Osteoblast (primary cell): ENCODE measurements around the gene PARP12. TPM values are rescaled to one million over a fixed set of nuclear protein-coding genes. Genes with fewer than 3 reads are reported as not detected.

Experiments
- DNase-seq: peaks from one replicate; pipeline ENCODE4 v3.0.0; 2011; ENCODE audit warnings: low spot score, mixed read lengths; ENCODE audit not compliant: insufficient read length; ENCODE audit errors: missing footprints
- H2AFZ ChIP-seq: 2 replicates; pipeline ENCODE4 v1.6.0; 2011; ENCODE audit warnings: mild to moderate bottlenecking, low read length
- H3K27ac ChIP-seq: 2 replicates; pipeline ENCODE4 v1.5.1; 2011; ENCODE audit warnings: mild to moderate bottlenecking, low read depth, low read length, moderate library complexity
- H3K27me3 ChIP-seq: 2 replicates; pipeline ENCODE4 v1.6.0; 2012; ENCODE audit warnings: mild to moderate bottlenecking, control low read depth, inconsistent platforms, low read length, moderate library complexity; ENCODE audit not compliant: insufficient read depth
- H3K36me3 ChIP-seq: 2 replicates; pipeline ENCODE4 v1.5.1; 2011; ENCODE audit warnings: mild to moderate bottlenecking, low read length, control low read depth, moderate library complexity; ENCODE audit not compliant: insufficient read depth
- H3K4me1 ChIP-seq: 2 replicates; pipeline ENCODE4 v1.5.1; 2011; ENCODE audit warnings: mild to moderate bottlenecking, low read length, control low read depth, moderate library complexity; ENCODE audit not compliant: insufficient read depth
- H3K4me2 ChIP-seq: 2 replicates; pipeline ENCODE4 v1.6.0; 2011; ENCODE audit warnings: mild to moderate bottlenecking, low read length; ENCODE audit not compliant: insufficient read depth
- H3K4me3 ChIP-seq: fragments of 200-600 bp; sonication (generic); 3 replicates; pipeline ENCODE4 v1.5.1; 2012; ENCODE audit warnings: mild to moderate bottlenecking, low read length, inconsistent platforms; ENCODE audit not compliant: insufficient read depth
- H3K79me2 ChIP-seq: 2 replicates; pipeline ENCODE4 v1.6.0; 2012; ENCODE audit warnings: mild to moderate bottlenecking, low read length, control low read depth, inconsistent platforms; ENCODE audit not compliant: insufficient read depth
- H3K9me3 ChIP-seq: 2 replicates; pipeline ENCODE4 v1.5.1; 2011; ENCODE audit warnings: low read depth, low read length, control low read depth
- H4K20me1 ChIP-seq: 2 replicates; pipeline ENCODE4 v1.6.0; 2012; ENCODE audit warnings: mild to moderate bottlenecking, low read length, control low read depth; ENCODE audit not compliant: insufficient read depth
- CTCF ChIP-seq: IDR thresholded peaks from 2 replicates; pipeline ENCODE4 v1.5.1; 2011; ENCODE audit warnings: mild to moderate bottlenecking, low read depth, low read length, moderate library complexity; ENCODE audit errors: extremely low read depth
- total RNA-seq: library from RNA; depleted of rRNA; stranded (reverse); fragments of >200 nt; gene quantifications from 2 replicates; pipeline ENCODE4 v1.2.3, GENCODE V29; 2012

The PARP12 gene
- total RNA-seq, 1 donor = 26.4 TPM

DNA sequence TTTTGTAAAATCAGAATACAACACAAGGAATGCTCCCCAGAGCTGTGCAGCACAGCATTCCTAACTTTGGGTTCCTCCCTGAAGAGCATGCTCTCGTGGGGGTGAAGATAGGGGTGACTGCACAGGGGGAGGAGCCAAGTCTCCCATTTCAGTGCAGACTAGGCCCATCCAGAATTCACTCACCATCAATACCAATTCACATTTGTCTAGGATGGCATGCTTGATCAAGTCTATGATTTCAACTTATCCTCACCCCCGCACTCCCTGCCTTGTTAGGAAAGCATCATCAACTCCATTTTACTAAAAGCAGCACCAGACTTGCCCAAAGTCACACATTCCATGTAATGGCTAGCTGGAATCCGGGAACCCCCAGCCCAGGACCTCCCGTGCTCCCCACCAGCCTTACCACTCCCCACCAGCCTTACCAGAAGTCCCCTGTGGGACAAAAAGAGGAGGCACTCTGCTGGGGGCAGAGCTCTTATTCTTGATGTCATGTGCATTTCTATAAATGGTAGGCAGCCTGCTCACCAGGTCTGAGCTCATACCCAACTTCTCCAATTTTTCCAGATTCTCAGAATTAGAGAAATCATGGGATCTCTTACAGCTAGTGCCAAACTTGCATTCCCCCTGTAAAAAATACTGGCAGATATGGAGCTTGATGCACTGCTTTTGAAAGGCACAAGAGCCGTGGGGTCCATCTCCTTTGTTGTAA, 6.2 kb downstream of the PARP12 start:
- Histone ChIP-seq H2AFZ (no peak overlapping the region), H3K4me2 (no peak overlapping the region), H3K79me2 (peaks cover 13% of the 10 kb centered on the region), H3K36me3 (no peaks in the 10 kb centered on the region), H3K27me3 (no peaks in the 10 kb centered on the region), H3K4me1 (peaks cover 30% of the 10 kb centered on the region), H3K4me3 (no peak overlapping the region), H3K9me3 (no peaks in the 10 kb centered on the region), H4K20me1 (no peaks in the 10 kb centered on the region), H3K27ac (no peak overlapping the region)
- TF ChIP-seq CTCF = no peak
- DNase-seq = no peak

GRCh38 chr7:140055833-140056232, 6.9 kb downstream of the PARP12 start:
- TF ChIP-seq CTCF = no peak
- Histone ChIP-seq H3K79me2 (peaks cover 13% of the 10 kb centered on the region), H3K4me2 (no peak overlapping the region), H3K27me3 (no peaks in the 10 kb centered on the region), H3K9me3 (no peaks in the 10 kb centered on the region), H2AFZ (no peak overlapping the region), H3K36me3 (no peaks in the 10 kb centered on the region), H3K27ac (no peak overlapping the region), H4K20me1 (no peaks in the 10 kb centered on the region), H3K4me3 (no peak overlapping the region), H3K4me1 (peaks cover 22% of the 10 kb centered on the region)
- DNase-seq = no peak

DNA sequence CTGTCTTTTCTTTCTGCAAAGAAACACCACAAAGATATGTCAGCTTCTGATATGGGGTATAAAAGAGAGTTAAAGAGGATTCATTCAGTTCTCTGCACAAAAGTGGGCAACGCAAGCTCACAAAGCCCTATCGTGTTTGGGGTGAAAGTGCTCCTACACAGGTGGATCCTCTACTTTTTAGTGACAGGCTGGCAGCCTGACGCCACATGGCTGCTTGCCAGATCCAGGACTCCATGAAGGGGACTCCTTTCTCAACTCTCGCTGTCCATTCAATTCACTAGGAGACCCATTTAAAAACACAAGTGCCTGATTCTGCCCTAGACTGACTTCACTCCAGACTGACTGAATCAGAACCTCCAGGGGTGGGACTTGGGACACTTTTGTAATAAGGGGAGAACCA, 8.0 kb downstream of the PARP12 start:
- H2AFZ ChIP-seq = no peak overlapping the region
- no peak for TF ChIP-seq CTCF

DNA sequence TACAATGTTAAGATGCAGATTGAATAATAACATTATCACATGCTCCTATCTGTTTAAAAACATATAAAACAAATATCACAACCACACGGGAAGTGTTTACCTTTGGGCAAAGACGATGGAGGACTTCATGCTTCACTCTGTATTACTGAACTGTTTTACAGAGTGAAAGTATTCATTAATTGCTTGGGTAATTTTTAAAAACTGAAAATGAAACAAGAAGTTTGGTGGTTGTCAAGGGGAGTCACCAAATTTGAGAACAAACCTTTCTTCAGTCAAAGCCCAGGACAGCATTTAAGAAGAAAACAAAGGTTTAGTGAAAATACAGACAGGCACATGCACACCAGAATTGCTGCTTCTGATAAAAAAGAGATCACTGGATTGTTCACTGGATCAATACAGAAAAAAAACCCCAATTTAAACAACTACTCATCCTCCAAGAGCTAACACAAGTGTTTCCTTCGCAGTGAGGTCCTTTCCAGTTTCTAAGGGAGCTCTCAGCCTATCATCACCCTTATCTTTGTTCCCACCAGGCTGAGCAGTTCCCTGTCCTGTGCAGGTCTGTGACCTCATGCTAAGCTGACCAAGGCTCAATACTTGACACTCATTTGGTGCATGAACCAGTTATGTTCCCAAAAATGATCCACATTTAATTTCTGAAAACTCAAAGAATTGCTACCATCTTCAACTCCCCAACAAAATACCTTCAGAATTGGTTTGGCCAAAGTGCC, 8.8 kb downstream of the PARP12 start:
- no peak for TF ChIP-seq CTCF
- no peaks in the 10 kb centered on the region for H3K36me3 ChIP-seq
- no peak overlapping the region for H3K27ac ChIP-seq
- H3K4me1 ChIP-seq = peaks cover 14% of the 10 kb centered on the region
- no peak overlapping the region for H3K4me3 ChIP-seq
- H4K20me1 ChIP-seq = no peaks in the 10 kb centered on the region
- peaks cover 13% of the 10 kb centered on the region for H3K79me2 ChIP-seq
- H3K27me3 ChIP-seq = no peaks in the 10 kb centered on the region
- no peak for DNase-seq
- no peak overlapping the region for H2AFZ ChIP-seq
- no peak overlapping the region for H3K4me2 ChIP-seq
- no peaks in the 10 kb centered on the region for H3K9me3 ChIP-seq

More for the DNA sequence above, 8.0 kb downstream of the PARP12 start:
- no peaks in the 10 kb centered on the region for H3K9me3 ChIP-seq
- H3K4me2 ChIP-seq = no peak overlapping the region
- H3K27ac ChIP-seq = no peak overlapping the region
- DNase-seq = no peak
- H3K4me3 ChIP-seq = no peak overlapping the region
- peaks cover 19% of the 10 kb centered on the region for H3K4me1 ChIP-seq
- no peaks in the 10 kb centered on the region for H3K36me3 ChIP-seq
- H3K27me3 ChIP-seq = no peaks in the 10 kb centered on the region
- no peaks in the 10 kb centered on the region for H4K20me1 ChIP-seq
- H3K79me2 ChIP-seq = peaks cover 13% of the 10 kb centered on the region
